Dedifferentiated amniotic fluid mesenchymal stem cell (primary cell): ENCODE measurements around the gene MAP3K7CL.

ENCODE experiments used
- DNase-seq: peaks from one replicate; pipeline ENCODE4 v3.0.0-alpha.2; 2016; ENCODE audit errors: extremely low spot score

The MAP3K7CL gene

DNA sequence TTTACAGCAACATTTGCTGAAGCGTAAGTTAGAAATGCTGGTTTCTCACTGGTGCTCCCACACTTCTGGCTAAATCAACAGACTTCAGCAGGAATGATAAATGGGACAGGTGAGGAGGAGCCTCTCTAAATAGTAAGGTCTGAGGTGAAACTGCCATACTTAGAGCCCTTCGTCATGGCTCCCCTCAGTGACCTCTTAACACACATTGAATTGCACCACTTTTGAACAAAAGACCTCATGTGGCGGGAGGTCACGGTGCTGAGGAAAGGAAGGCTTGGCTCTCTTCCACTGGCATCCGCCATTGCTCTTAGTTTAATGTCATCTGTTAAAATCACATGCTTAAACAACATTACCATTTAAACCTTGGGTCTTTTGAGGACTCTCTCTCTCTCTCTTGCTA lies 3.4 kb downstream of the MAP3K7CL start:
- no peak for DNase-seq

GRCh38 chr21:29135481-29135880 lies 5.0 kb downstream of the MAP3K7CL start:
- DNase-seq = no peak

DNA sequence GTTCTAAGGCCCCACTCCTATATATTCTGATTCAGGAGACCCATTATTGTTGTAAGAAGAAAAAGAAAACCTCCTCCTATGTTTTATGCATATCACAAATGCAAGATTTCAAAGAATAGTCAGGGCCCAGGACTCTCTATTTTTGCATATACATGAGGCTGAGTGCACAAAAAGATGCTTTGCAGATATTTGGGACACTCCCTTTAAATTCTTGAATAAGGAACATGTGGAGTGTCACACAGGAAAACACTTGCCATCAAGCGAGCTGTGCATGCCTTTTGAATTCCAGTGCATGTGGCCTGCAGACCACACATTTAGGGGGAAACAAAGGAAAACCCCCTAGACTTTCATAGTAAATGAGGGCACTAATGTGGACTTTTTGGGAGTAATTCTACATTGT lies 5.6 kb downstream of the MAP3K7CL start:
- DNase-seq = no peak

DNA sequence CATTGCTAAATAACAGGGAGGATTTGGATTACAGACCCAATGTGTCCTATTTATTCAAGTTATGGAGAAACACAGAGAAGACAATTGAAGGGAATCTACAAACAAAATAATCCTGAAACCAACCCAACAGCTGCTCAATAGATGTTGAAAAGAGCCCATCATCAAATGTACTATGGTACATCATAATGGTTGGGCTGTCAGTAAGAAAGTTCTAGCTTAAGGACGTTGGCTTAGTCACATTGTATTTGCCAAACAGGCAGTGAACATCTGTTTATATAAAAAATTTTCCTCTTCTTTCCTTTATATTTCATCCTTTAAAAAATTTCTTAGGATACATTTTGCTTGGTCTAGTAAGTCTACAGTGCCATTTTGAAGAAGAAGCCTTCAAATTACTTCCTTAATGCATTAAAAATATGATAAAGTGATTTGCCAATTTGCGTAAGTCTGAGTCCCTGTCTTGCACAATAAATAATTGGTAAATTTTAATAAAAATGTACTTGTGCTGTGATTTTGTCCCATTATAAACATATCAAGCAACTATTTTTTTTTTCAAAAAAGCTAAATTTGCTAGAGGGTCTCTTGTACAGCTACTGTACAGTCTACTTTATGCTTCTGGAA lies 14.4 kb downstream of the MAP3K7CL start:
- DNase-seq = no peak

DNA sequence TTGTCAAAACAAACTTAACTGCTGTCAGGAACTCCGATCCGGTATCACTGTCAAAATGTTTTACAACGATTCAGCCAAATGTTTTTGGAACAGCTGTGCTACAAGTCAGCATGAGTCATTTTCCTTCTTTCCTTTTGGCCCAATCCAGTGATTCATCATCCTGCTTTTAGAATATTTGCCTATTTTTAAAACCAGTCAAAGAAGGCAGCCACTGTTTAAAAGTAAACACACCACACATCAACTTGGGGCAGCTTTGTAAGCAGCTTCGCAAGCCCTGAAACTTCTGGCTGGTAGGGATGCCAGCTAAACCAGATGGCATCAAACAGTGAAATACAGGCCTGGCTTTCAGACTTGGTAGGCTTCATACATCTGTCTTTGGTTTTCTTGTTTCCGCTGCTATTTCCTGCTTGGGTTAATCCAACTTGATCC lies 14.9 kb downstream of the MAP3K7CL start:
- DNase-seq = peak; percentile 92

GRCh38 chr21:29145852-29146453 lies 15.5 kb downstream of the MAP3K7CL start:
- DNase-seq = no peak

- no peak for DNase-seq
These were observed 16.3 kb downstream of the MAP3K7CL start for GRCh38 chr21:29146726-29147125.

GRCh38 chr21:29148530-29148929 lies 18.1 kb downstream of the MAP3K7CL start:
- DNase-seq = no peak

- no peak for DNase-seq
These were observed 19.5 kb downstream of the MAP3K7CL start for GRCh38 chr21:29149808-29150425.

DNA sequence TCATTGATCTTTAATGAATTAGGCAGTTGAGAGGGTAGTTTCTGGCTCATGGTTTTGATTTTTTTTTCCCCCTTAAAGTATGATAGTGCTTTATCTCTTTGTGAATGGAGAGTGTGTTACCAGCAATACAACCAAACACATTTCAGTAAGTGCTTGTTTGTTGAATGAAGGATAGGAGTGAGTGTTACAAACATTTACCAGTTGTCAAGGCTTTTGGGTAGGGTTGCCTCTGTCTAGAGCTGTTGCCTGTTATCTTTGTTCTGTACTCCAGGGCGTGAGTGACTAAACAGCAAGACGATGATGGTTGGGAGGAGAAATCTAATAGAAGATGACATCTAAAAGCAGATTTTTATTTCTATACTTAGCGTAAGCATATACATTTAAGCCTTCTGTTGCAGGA lies 21.5 kb downstream of the MAP3K7CL start:
- no peak for DNase-seq

- DNase-seq = no peak
These were observed 22.5 kb downstream of the MAP3K7CL start for GRCh38 chr21:29152916-29153315.

DNA sequence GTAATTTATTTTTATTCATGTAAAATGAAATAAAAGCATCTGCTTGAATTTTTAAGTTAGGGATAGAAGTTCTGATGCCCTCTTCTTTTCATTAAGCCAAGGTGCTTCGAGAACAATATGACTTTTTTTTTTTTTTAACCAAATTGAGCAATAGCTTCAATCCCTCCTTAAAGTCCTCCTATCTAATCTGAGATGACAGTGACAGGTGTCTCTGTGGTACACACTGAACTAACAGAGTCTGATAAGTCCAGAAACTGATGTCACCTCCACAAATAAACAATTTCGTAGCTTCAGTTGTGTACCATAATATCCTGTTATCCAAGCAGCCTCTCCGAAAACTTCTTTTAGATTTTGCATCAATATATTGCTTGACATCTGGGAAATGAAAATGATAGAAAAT lies 23.8 kb downstream of the MAP3K7CL start:
- DNase-seq = no peak

- peak; percentile 54 for DNase-seq
These were observed 24.9 kb downstream of the MAP3K7CL start for GRCh38 chr21:29155118-29155932.

- no peak for DNase-seq
These were observed 25.5 kb downstream of the MAP3K7CL start for GRCh38 chr21:29155933-29156260.

- no peak for DNase-seq
These were observed 26.6 kb downstream of the MAP3K7CL start for GRCh38 chr21:29157080-29157479.

- DNase-seq = no peak
These were observed 29.4 kb downstream of the MAP3K7CL start for GRCh38 chr21:29159842-29160241.

DNA sequence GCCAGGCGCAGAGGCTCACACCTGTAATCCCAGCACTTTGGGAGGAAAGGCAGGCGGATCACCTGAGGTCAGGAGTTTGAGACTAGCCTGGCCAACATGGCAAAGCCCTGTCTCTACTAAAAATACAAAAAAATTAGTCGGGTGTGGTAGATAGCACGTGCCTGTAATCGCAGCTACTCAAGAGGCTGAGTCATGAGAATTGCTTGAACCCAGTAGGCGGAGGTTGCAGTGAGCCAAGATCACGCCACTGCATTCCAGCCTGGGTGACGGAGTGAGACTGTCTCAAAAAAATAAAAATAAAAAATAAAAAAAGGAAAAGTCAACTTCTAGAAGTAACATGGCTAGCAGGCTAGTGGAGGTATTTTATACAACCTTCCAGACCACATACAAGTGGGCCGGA lies 32.4 kb downstream of the MAP3K7CL start:
- peak; percentile 68 for DNase-seq

DNA sequence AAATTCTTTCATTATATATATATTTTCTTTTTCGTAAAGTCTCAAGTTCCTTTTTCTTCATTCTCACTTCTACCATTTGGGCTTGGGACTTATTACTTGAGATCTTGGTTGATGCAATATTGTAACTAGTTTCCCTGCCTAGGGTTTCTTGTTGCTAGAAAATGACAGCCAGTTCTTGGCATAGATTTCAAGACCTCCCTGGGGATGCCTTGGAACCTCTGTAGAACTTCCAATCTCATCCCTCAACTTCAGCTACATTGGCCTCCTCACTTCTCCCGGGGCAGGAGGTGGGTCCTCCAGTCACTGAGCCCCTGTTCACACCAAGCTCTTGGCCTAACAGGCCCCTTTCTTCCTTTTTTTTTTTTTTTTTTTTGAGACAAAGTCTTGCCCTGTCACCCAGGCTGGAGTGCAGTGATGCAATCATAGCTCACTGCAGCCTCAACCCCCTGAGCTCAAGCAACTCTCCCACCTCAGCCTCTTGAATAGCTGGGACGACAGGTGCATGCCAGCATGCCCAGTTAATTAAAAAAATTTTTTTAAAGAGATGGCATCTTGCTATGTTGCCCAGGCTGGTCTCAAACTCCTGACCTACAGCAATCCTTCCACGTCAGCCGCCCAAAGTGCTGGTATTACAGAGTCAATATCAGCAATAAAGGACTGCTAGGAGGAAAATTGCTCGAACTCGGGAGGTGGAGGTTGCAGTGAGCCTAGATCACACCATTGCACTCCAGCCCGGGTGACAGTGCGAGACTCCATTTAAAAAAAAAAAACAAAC lies 33.1 kb downstream of the MAP3K7CL start:
- no peak for DNase-seq

DNA sequence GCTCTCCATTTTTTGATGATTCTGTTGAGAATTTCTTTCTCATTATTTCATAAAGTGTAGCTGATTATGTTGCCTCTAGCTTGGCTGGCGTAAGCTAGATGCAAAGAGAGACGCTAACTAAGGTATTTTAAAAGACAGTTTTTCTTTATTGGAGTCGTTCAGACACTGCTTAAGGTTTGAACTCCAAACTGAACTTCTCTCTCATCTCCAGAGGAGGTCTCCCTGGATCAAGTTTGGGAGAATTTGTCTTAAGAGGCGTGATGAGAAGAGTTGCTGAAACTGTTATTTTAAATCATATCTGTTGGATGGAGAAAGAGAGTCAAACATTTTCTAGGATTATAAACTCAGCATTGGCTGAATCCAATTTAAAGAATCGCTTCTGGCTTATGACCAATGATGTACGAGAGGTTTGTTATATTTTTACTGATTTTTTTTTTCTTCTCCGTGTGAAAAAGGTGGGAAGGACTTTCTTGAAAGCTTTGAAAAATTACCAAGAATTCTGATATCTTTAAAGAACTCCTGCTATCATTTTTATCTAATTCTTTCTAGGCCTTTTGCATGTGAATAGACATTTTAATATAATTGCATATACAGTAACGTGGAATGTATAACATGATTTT lies 34.0 kb downstream of the MAP3K7CL start:
- DNase-seq = peak; percentile 91

GRCh38 chr21:29166323-29166722 lies 35.9 kb downstream of the MAP3K7CL start:
- DNase-seq = no peak

DNA sequence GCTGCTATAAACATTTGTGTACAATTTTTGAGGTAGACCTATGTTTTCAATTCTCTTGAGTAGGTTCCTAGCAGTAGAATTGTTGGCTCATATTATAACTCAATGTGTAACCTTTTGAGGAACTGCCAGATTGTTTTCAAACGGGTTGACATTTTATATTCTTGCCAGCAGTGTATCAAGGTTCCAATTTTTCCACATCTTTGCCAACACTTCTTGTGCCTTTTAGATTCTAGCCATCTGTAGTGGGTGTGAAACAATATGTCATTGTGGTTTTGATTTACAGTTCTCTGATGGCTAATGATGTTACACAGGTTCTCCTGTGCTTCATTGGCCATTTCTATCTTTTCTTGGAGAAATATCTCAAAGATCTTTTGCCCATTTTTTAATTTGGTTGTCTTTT lies 36.4 kb downstream of the MAP3K7CL start:
- DNase-seq = no peak
